ENCODE results near the gene MYO19.

The MYO19 gene

GRCh38 chr17:36540696-36541095 lies 6.0 kb upstream of the MYO19 start:
- Histone ChIP-seq H3K36me3 (replicated peaks; ENCODE audit: insufficient read depth, low read length) (no peaks in the 10 kb centered on the region; the same call in 1 of the 2 replicates), H3K9me3 (replicated peaks; ENCODE audit: insufficient read depth, low read length) (no peaks in the 10 kb centered on the region), H3K4me1 (ENCODE audit: low read length) (peaks cover 10% of the 10 kb centered on the region), H4K20me1 (ENCODE audit: insufficient read depth, low read length) (no peaks in the 10 kb centered on the region), H3K79me2 (ENCODE audit: low read length) (peaks cover 36% of the 10 kb centered on the region), H3K27ac (ENCODE audit: low read length) (no peak overlapping the region), H2AFZ (ENCODE audit: low read length) (no peak overlapping the region), H3K27me3 (replicated peaks; ENCODE audit: insufficient read depth, low read length) (no peaks in the 10 kb centered on the region), H3K4me2 (ENCODE audit: low read depth, low read length) (no peak overlapping the region), H3F3A (ENCODE audit: insufficient read depth, low read length) (peaks cover 19% of the 10 kb centered on the region), H3K9me2 (replicated peaks; ENCODE audit: insufficient read depth, low read length) (no peaks in the 10 kb centered on the region), H3K4me3 (ENCODE audit: low read length) (no peak overlapping the region), H3K9ac (ENCODE audit: low read length) (no peak overlapping the region)
- TF ChIP-seq EZH2phosphoT487 (IDR thresholded peaks at IDR 0.05; ENCODE audit: low read length): no peak
- TF ChIP-seq EZH2 (optimal IDR thresholded peaks at IDR 0.05; ENCODE audit: low read depth, low read length): no peak
- no peak for TF ChIP-seq CTCF (IDR thresholded peaks at IDR 0.05; ENCODE audit: low read length)
- no peak for DNase-seq

DNA sequence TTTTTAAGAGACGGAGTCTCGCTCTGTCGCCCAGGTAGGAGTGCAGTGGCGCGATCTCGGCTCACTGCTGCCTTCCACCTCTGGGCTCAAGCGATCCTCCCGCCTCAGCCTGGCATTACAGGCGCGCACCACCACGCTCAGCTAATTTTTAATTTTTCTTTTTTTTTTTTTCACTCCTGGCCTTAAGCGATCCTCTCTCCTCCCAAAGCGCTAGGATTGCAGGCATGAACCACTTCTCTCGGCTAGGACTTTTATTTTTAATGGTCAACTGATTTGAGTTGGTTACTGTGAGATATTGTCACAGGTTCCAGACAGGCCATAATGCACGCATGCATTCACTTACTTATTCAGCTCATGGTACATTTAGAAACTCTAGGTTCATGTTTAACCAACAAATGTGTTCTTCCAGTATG lies 1.0 kb upstream of the MYO19 start:
- Histone ChIP-seq H3F3A (ENCODE audit: insufficient read depth, low read length) (peaks cover 12% of the 10 kb centered on the region; the same call in 1 of the 2 replicates), H3K4me2 (ENCODE audit: low read depth, low read length) (peak overlapping the region; percentile 64), H3K36me3 (replicated peaks; ENCODE audit: insufficient read depth, low read length) (no peaks in the 10 kb centered on the region; the same call in 1 of the 2 replicates), H3K79me2 (ENCODE audit: low read length) (peaks cover 48% of the 10 kb centered on the region), H2AFZ (ENCODE audit: low read length) (peak overlapping the region; percentile 87), H3K4me1 (ENCODE audit: low read length) (peaks cover 12% of the 10 kb centered on the region), H4K20me1 (ENCODE audit: insufficient read depth, low read length) (no peaks in the 10 kb centered on the region), H3K9me3 (replicated peaks; ENCODE audit: insufficient read depth, low read length) (no peaks in the 10 kb centered on the region), H3K9ac (ENCODE audit: low read length) (peak overlapping the region; percentile 99; the same call in 1 of the 2 replicates), H3K27me3 (replicated peaks; ENCODE audit: insufficient read depth, low read length) (no peaks in the 10 kb centered on the region), H3K9me2 (replicated peaks; ENCODE audit: insufficient read depth, low read length) (no peaks in the 10 kb centered on the region), H3K27ac (ENCODE audit: low read length) (peak overlapping the region; percentile 98; the same call in 1 of the 2 replicates), H3K4me3 (ENCODE audit: low read length) (peak overlapping the region; percentile 82)
- no peak for DNase-seq
- TF ChIP-seq EZH2 (optimal IDR thresholded peaks at IDR 0.05; ENCODE audit: low read depth, low read length): no peak
- no peak for TF ChIP-seq EZH2phosphoT487 (IDR thresholded peaks at IDR 0.05; ENCODE audit: low read length)
- no peak for TF ChIP-seq CTCF (IDR thresholded peaks at IDR 0.05; ENCODE audit: low read length)

- peaks cover 48% of the 10 kb centered on the region for H3K79me2 ChIP-seq (ENCODE audit: low read length)
- H3K9me2 ChIP-seq (replicated peaks; ENCODE audit: insufficient read depth, low read length): no peaks in the 10 kb centered on the region
Measured at GRCh38 chr17:36533935-36534839, 481 bp downstream of the MYO19 start.

More at GRCh38 chr17:36533935-36534839, 481 bp downstream of the MYO19 start:
- peaks cover 12% of the 10 kb centered on the region for H3K4me1 ChIP-seq (ENCODE audit: low read length)
- H3K4me3 ChIP-seq (ENCODE audit: low read length): peak overlapping the region; percentile 82
- H3K27me3 ChIP-seq (replicated peaks; ENCODE audit: insufficient read depth, low read length): no peaks in the 10 kb centered on the region
- peak overlapping the region; percentile 99 for H3K9ac ChIP-seq (ENCODE audit: low read length)
- H3F3A ChIP-seq (ENCODE audit: insufficient read depth, low read length): peaks cover 12% of the 10 kb centered on the region; the same call in 1 of the 2 replicates
- peaks cover 4% of the 10 kb centered on the region; the same call in 1 of the 2 replicates for H3K36me3 ChIP-seq (replicated peaks; ENCODE audit: insufficient read depth, low read length)
- H4K20me1 ChIP-seq (ENCODE audit: insufficient read depth, low read length): no peaks in the 10 kb centered on the region
- no peaks in the 10 kb centered on the region for H3K9me3 ChIP-seq (replicated peaks; ENCODE audit: insufficient read depth, low read length)
- peak overlapping the region; percentile 98 for H3K27ac ChIP-seq (ENCODE audit: low read length)
- DNase-seq: peak; percentile 59
- H3K4me2 ChIP-seq (ENCODE audit: low read depth, low read length): peak overlapping the region; percentile 93
- TF ChIP-seq CTCF (IDR thresholded peaks at IDR 0.05; ENCODE audit: low read length) (peak; percentile 78), EZH2 (optimal IDR thresholded peaks at IDR 0.05; ENCODE audit: low read depth, low read length) (no peak), EZH2phosphoT487 (IDR thresholded peaks at IDR 0.05; ENCODE audit: low read length) (no peak)
- H2AFZ ChIP-seq (ENCODE audit: low read length): peak overlapping the region; percentile 87
